PFSK-1 (cell line): Measurements from ENCODE around the gene CCR4.

Source experiments
- FOXP2 ChIP-seq: optimal IDR thresholded peaks from 2 replicates; pipeline ENCODE3; 2011; ENCODE audit warnings: borderline replicate concordance, control low read depth, inconsistent platforms; ENCODE audit not compliant: insufficient read depth; ENCODE audit errors: extremely low read length, extremely low read depth
- POLR2AphosphoS5 ChIP-seq: IDR thresholded peaks from 2 replicates; pipeline ENCODE4 v1.6.1; 2012; ENCODE audit warnings: low read depth, mild to moderate bottlenecking, control low read depth, low read length, moderate library complexity
- SIN3A ChIP-seq: IDR thresholded peaks from 2 replicates; pipeline ENCODE4 v1.6.1; 2012; ENCODE audit warnings: mild to moderate bottlenecking, low read length, moderate library complexity, borderline replicate concordance; ENCODE audit not compliant: insufficient read depth
- TAF1 ChIP-seq: IDR thresholded peaks from 2 replicates; pipeline ENCODE4 v1.6.1; 2012; ENCODE audit warnings: low read length, control low read depth, borderline replicate concordance; ENCODE audit not compliant: insufficient read depth

DNA sequence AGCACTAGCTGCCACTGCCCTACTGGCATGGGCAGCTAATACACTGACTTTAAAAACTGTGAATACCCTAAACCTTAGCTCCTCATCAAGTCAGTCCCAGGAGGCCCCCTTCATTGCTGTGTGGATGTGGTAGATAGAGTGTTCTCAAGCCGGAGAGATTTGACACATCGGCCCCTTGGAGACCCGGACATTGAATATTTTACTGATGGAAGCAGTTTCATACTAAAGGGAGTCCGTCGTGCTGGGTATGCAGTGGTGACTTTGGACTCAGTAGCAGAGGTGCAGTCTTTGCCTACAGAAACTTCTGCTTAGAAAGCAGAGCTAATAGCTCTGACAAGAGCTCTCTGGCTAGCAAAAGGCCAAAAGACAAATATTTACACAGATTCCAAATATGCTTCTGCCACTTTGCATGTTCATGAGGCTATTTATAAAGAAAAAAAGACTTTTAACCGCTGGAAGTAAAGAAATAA lies 17.5 kb downstream of the CCR4 start:
- TF ChIP-seq SIN3A = no peak
- no peak for TF ChIP-seq TAF1
- TF ChIP-seq POLR2AphosphoS5 = no peak
- no peak for TF ChIP-seq FOXP2
